ENCODE results near the gene MON1A.

MON1A gene

DNA sequence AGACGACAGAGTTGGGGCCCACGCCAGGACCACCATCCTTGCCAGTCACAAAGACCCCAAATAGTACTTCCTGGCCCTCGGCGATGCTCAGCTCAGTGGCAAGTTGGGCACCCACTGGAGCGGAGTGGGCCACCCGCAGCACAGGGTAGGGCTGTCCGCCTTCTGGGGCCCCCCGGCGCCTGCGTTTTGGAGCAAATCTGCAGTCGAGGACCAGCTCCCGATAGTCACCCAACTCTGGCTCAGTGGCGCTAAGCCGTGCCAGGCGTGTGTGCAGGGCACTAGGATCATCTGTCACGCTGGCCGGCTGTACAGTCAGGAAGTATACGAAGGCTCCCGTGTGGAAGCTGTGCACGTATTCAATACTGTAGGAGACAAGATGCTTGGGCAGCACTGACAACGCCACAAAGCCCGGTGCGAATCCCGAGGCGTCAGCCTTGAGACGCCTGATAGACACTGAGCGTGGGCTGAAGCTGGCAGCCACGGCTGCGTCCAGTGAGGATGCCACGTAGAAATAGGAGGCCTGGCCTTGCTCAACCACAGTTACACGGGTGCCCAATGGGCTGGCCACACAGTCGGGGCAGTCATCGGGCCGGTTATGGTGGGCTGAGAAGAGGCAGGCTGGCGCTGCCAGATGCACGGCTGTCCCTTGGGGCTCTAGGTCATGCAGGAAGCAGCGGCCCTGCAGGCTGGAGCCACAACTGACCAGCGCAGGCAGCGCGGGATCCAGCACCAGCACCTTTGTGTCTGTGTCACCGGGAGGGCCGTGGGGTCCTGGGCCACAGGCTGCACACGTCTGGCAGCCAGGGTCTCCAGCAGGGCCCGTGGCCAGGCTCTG is 26.9 kb downstream of the MON1A start:
- no peaks in the 10 kb centered on the region for H3K9me3 ChIP-seq (ENCODE audit: control insufficient read depth, insufficient read depth, low read depth, low read length)
- ChIA-PET CTCF (interaction anchor here (1.2 kb wide), 1 partner anchor 63 kb away, joined by 4 read pairs; no protein-coding TSS in a partner anchor), POLR2A (no interaction called here)
- no peaks in the 10 kb centered on the region for H3K36me3 ChIP-seq (ENCODE audit: control insufficient read depth in 2 of 2, insufficient read depth in 1 of 2, low read length in 2 of 2)
- TF ChIP-seq ZNF785 (tag by site-specific recombination; IDR thresholded peaks at IDR 0.05), result no peak
- no peak for TF ChIP-seq ZNF677 (tag by site-specific recombination; IDR thresholded peaks at IDR 0.05)
- H3K4me3 ChIP-seq (ENCODE audit: low read depth, low read length), result no peak overlapping the region
- no peaks in the 10 kb centered on the region for H3K4me1 ChIP-seq (ENCODE audit: control insufficient read depth, insufficient read depth, low read length)
- no peak overlapping the region for H3K27ac ChIP-seq (ENCODE audit: extremely low read depth, low read depth, low read length)

DNA sequence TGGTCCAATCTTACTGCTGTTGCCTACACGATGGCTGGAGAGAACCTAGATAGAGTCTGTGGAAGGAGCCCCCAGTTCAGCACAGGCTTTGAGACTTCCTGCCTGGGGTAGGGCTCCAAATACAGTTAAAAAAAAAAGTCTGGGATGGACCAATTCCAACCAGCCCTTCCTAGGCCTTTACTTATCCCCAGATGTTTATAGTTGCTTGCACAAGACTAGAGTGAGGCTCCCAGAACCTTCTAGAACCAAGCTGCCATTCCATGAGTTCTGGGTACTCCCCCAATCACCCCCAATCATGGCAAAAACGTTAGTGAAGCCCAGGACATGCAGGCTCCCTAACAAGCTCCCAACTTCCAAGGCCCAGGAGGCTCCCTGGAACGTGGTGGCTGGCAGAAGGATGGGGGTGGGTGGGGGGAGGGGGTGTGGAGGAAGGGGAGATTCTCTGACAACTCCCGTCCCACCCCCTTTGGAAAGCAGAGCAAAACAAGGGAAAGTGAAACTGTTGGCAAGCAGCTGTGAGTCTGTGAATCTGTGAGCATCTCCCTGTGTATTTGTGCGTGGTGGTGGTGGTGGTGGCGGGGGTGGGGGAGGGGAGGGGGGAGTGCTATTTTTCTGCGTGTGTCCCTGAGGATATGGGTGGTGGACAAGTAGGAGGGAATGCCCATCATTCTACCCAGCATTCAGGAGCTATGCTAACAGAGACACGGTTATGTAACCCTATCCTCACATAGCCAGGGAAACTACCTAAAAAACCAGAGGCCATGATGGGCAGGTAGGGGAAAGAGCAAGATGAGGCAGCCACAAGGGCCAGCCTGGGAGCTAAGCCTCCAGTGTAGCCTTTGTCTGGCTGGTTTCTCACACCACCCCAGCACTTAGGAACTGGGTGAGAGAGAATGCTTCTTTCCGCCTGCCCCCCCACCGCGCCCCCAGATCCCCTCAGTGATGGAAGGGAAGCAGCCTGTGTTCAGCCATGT is 28.0 kb downstream of the MON1A start:
- ChIA-PET CTCF (interaction anchor here (0.5 to 1.2 kb wide), 4 partner anchors 16 to 99 kb away, joined by 3 to 4 read pairs (median 4); partner anchors contain the start of gene INKA1), POLR2A (no interaction called here)
- Histone ChIP-seq H3K27ac (ENCODE audit: extremely low read depth, low read depth, low read length) (no peak overlapping the region), H3K4me3 (ENCODE audit: low read depth, low read length) (no peak overlapping the region), H3K36me3 (ENCODE audit: control insufficient read depth in 2 of 2, insufficient read depth in 1 of 2, low read length in 2 of 2) (no peaks in the 10 kb centered on the region), H3K9me3 (ENCODE audit: control insufficient read depth, insufficient read depth, low read depth, low read length) (no peaks in the 10 kb centered on the region), H3K4me1 (ENCODE audit: control insufficient read depth, insufficient read depth, low read length) (no peaks in the 10 kb centered on the region)
- TF ChIP-seq SETDB1 (IDR thresholded peaks at IDR 0.05; ENCODE audit: insufficient read length, low read length) (no peak), ZNF274 (IDR thresholded peaks at IDR 0.05; ENCODE audit: low read length) (no peak), ZNF274 (tag by site-specific recombination; IDR thresholded peaks at IDR 0.05; ENCODE audit: borderline replicate concordance) (no peak), OSR2 (tag by site-specific recombination; IDR thresholded peaks at IDR 0.05) (no peak), ZSCAN16 (tag by site-specific recombination; IDR thresholded peaks at IDR 0.05) (no peak), ZNF626 (tag by site-specific recombination; IDR thresholded peaks at IDR 0.05) (no peak), TRIM28 (IDR thresholded peaks at IDR 0.05; ENCODE audit: borderline replicate concordance, low read length) (no peak), ZNF132 (tag by site-specific recombination; IDR thresholded peaks at IDR 0.05; ENCODE audit: borderline replicate concordance) (no peak), ZNF544 (tag by site-specific recombination; IDR thresholded peaks at IDR 0.05) (no peak), ZSCAN4 (tag by site-specific recombination; IDR thresholded peaks at IDR 0.05) (no peak), ZNF391 (tag by site-specific recombination; IDR thresholded peaks at IDR 0.05; ENCODE audit: borderline replicate concordance, low read depth) (no peak), ZNF707 (tag by site-specific recombination; IDR thresholded peaks at IDR 0.05) (no peak), HOXA7 (CRISPR knock-in tag; IDR thresholded peaks at IDR 0.05; ENCODE audit: borderline replicate concordance) (no peak), PBX3 (CRISPR knock-in tag; IDR thresholded peaks at IDR 0.05) (no peak)
- TF ChIP-seq, protein P1, sequence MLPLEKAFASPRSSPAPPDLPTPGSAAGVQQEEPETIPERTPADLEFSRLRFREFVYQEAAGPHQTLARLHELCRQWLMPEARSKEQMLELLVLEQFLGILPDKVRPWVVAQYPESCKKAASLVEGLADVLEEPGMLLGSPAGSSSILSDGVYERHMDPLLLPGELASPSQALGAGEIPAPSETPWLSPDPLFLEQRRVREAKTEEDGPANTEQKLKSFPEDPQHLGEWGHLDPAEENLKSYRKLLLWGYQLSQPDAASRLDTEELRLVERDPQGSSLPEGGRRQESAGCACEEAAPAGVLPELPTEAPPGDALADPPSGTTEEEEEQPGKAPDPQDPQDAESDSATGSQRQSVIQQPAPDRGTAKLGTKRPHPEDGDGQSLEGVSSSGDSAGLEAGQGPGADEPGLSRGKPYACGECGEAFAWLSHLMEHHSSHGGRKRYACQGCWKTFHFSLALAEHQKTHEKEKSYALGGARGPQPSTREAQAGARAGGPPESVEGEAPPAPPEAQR (tag by site-specific recombination; IDR thresholded peaks at IDR 0.05), result no peak
- TF ChIP-seq, protein P2, sequence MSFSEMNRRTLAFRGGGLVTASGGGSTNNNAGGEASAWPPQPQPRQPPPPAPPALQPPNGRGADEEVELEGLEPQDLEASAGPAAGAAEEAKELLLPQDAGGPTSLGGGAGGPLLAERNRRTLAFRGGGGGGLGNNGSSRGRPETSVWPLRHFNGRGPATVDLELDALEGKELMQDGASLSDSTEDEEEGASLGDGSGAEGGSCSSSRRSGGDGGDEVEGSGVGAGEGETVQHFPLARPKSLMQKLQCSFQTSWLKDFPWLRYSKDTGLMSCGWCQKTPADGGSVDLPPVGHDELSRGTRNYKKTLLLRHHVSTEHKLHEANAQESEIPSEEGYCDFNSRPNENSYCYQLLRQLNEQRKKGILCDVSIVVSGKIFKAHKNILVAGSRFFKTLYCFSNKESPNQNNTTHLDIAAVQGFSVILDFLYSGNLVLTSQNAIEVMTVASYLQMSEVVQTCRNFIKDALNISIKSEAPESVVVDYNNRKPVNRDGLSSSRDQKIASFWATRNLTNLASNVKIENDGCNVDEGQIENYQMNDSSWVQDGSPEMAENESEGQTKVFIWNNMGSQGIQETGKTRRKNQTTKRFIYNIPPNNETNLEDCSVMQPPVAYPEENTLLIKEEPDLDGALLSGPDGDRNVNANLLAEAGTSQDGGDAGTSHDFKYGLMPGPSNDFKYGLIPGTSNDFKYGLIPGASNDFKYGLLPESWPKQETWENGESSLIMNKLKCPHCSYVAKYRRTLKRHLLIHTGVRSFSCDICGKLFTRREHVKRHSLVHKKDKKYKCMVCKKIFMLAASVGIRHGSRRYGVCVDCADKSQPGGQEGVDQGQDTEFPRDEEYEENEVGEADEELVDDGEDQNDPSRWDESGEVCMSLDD (tag by site-specific recombination; IDR thresholded peaks at IDR 0.05), result no peak
- TF ChIP-seq, protein P3, sequence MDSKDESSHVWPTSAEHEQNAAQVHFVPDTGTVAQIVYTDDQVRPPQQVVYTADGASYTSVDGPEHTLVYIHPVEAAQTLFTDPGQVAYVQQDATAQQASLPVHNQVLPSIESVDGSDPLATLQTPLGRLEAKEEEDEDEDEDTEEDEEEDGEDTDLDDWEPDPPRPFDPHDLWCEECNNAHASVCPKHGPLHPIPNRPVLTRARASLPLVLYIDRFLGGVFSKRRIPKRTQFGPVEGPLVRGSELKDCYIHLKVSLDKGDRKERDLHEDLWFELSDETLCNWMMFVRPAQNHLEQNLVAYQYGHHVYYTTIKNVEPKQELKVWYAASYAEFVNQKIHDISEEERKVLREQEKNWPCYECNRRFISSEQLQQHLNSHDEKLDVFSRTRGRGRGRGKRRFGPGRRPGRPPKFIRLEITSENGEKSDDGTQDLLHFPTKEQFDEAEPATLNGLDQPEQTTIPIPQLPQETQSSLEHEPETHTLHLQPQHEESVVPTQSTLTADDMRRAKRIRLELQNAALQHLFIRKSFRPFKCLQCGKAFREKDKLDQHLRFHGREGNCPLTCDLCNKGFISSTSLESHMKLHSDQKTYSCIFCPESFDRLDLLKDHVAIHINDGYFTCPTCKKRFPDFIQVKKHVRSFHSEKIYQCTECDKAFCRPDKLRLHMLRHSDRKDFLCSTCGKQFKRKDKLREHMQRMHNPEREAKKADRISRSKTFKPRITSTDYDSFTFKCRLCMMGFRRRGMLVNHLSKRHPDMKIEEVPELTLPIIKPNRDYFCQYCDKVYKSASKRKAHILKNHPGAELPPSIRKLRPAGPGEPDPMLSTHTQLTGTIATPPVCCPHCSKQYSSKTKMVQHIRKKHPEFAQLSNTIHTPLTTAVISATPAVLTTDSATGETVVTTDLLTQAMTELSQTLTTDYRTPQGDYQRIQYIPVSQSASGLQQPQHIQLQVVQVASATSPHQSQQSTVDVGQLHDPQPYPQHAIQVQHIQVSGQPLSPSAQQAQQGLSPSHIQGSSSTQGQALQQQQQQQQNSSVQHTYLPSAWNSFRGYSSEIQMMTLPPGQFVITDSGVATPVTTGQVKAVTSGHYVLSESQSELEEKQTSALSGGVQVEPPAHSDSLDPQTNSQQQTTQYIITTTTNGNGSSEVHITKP (tag by site-specific recombination; IDR thresholded peaks at IDR 0.05), result no peak
- TF ChIP-seq, protein P4, sequence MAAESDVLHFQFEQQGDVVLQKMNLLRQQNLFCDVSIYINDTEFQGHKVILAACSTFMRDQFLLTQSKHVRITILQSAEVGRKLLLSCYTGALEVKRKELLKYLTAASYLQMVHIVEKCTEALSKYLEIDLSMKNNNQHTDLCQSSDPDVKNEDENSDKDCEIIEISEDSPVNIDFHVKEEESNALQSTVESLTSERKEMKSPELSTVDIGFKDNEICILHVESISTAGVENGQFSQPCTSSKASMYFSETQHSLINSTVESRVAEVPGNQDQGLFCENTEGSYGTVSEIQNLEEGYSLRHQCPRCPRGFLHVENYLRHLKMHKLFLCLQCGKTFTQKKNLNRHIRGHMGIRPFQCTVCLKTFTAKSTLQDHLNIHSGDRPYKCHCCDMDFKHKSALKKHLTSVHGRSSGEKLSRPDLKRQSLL (tag by site-specific recombination; IDR thresholded peaks at IDR 0.05), result no peak
